ENCODE results near the gene CGAS.

GRCh38 chr6:73395875-73396274, 56.2 kb downstream of the CGAS start:
- TF ChIP-seq CTCF (conservative IDR thresholded peaks at IDR 0.05 in 1 of 2, IDR thresholded peaks at IDR 0.05 in 1 of 2; ENCODE audit: extremely low read depth in 1 of 2, insufficient read depth in 1 of 2, low read depth in 1 of 2, low read length in 2 of 2): no peak
- TF ChIP-seq EZH2 (IDR thresholded peaks at IDR 0.05; ENCODE audit: borderline replicate concordance, low read length): no peak
